Erythroblast (primary cell): ENCODE results near the gene WNK1.

Source experiments
- GATA1 ChIP-seq: IDR thresholded peaks from 2 replicates; pipeline ENCODE4 v1.6.1; 2011; ENCODE audit warnings: low read depth, mild to moderate bottlenecking, control low read depth, low read length, moderate library complexity
- POLR2A ChIP-seq: IDR thresholded peaks from 2 replicates; pipeline ENCODE4 v1.6.1; 2011; ENCODE audit warnings: mild to moderate bottlenecking, low read length

DNA sequence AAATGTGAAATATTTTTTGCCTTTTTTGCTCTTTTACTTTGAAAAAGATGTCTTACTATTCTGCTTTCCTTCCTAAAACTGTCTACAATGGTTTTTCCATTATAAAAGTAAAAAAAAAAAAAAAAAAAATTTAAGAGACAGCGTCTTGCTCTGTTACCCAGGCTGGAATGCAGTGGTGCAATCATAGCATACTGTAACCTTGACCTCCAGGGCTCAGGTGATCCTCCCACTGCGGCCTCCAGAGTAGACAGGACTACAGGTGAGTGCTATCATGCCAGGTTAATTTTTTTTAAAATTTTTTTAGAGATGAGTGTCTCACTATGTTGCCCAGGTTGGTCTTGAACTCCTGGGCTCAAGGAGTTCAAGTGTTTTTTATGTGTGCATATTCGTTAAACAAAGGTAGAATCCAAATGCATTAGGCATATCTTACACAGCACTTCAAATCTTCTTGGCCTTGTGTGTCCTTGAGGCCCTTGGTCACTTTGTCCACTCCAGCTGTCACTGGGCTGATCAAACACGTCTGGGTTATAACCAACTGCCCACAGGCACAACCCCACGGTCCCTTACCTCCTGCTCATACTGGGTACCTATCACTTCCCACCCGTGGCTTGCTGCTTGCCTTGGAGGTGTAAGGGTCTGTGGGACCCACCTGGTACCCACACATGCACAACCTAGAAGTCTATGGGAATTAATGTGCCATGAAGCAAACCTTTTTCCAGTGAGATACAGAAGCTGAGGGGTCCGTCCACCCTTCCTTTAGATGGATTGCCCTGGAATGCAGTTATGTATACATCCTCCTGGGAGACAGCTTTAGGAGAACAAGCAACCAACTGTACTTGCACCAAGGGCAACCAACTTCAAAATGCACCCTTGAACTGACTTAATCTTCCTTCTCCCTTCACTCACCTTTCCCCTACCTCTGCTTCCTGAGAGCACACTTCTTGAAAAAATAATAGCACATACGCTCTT is 184.3 kb downstream of the WNK1 start:
- TF ChIP-seq POLR2A (no peak), GATA1 (no peak)
